Breast epithelium (tissue), 3 donors: ENCODE data around the gene TEX38.
"Not testable (repeated sequence)": the region's sequence is repeated elsewhere in the genome, so short reads cannot be mapped to it uniquely, and the experiment has no call there.

Experiments
- CTCF ChIP-seq, 3 donors: fragments of 450-650 bp; IDR thresholded peaks; one replicate each; pipeline ENCODE4 v1.5.1; 2016 to 2017; ENCODE audit warnings: antibody characterized with exemption in 3 of 3, mild to moderate bottlenecking in 3 of 3, moderate library complexity in 3 of 3
- POLR2A ChIP-seq: fragments of 450-650 bp; IDR thresholded peaks from one replicate; pipeline ENCODE4 v1.6.1; 2016; ENCODE audit warnings: antibody characterized with exemption, mild to moderate bottlenecking, moderate library complexity
- POLR2AphosphoS5 ChIP-seq, 3 donors: sonication (generic); formaldehyde crosslinking; IDR thresholded peaks; one replicate each; pipeline ENCODE4 v1.6.1; 2017; ENCODE audit warnings: antibody characterized with exemption in 3 of 3

GRCh38 chr1:46720319-46720718 lies 48.7 kb downstream of the TEX38 start:
- not testable (repeated sequence) for TF ChIP-seq CTCF (IDR thresholded peaks at IDR 0.05); POLR2A; POLR2AphosphoS5 (IDR thresholded peaks at IDR 0.05)
